ENCODE data around the gene TRIM3.

Gene TRIM3

DNA sequence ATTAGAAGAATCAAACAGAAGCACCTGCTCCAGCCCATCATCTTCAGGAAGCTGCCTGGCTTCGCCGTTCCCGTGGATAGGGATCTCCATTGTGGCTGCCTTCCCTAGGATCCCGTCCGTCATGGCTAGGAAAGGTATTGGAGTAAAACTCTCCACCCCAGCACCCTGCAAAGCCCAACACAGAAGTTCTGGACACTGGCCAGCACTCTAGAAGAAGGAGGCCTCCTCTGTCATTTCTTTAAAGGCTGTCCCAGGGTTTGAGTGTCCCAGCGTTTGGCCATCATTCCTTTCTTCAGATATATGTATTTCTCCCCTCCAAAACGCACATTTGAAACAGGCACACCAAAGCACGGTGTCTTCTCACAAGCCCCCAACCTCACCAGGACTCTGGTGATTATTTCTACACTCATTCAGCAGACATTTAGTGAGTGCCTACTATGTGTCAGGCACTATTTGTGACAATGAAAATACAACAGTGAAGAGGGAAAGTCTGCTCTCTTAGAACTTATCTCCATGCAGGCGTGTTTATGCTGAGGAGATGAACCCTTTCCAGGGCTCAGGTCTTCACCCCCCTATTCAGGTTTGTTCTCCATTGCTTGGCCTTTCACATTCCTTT is 6.7 kb upstream of the TRIM3 start:
- DNase-seq: no peak

DNA sequence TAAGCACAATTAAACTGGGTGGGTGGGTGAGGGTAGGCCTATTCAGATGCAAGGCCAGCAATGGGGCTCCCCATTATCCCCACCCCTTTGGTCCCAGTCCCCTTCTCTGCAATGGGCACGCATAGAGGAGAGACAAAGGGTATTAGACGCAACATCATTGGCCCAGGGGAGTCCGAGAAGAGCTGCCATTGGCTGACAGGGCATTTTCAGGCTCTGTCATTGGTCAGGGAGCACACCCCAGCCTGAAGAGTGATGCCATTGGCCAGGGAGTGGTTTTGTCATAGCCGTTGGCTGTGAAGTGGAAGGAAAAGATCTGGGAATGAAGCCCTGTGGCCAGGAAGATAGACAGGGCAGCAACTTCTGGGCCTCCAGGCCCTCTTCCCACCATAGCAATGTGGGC is 2.8 kb upstream of the TRIM3 start:
- DNase-seq: no peak

DNA sequence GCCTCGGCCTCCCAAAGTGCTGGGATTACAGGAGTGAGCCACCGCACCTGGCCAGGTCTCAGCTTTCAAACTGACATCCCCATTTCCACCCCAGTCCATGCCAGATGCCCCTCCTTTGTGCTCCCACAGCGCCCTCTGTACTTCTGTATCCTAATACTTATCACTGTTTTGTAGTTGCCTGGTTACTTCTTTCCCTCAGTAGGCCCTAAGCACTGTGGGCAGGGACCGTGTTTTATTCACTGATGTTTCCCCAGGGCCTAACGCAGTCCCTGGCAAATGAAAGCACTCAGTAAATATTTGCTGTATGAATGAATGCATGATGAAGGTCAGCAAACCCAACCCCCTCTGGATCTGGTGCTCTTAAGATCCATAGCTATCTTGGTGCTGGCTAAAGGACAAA is 2.2 kb upstream of the TRIM3 start:
- DNase-seq: no peak

DNA sequence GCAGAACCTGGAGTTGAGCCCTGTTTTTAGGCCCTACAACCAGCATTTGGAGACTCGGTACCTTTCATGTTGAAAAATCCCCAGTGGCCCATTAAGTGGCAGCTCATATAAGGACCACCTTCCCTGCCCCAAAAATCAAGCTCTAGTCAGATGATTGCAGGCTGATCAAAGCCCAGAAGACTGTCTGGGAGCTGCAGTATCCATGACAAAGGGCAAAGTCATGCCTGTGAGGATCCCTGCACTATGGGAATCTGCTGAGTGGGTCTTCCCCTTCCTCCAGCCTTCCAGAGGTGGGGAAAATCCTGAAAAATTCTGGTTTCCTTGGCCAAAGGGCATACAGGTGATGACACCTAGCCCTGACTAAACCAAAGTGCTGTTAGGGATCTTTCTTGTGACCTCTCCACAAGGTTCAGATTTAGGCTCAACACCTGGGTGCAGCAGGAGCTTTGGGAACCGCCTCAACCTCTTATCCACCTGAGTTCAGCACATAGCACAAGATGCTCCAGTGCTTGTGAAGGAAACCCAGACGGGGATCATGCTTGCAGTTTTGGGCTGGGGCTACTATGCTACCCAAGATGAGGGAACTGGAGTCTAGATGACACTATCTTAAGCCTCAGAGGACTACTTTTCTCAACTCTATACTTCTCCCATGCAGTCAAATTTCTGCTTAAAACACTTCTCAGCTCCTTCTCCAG is 1.2 kb upstream of the TRIM3 start:
- no peak for DNase-seq

DNA sequence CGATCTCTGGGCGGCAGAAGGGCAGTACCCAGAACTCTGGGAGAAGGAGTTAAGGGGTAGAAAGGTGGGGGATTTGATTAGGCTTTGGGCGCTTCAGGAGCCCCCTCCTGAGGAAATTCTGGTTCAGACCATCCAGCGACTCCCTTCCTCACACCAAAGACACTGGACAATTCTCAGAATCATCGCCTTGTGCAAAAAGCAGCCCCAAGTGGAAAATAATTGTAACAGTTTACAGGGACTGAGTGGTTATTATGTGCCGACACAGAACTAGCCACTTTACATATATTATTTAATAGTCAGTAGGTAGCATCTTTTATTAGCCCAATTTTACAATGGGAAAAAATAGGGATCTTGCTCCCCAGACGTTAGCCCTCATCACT is 662 bp upstream of the TRIM3 start:
- DNase-seq: no peak

DNA sequence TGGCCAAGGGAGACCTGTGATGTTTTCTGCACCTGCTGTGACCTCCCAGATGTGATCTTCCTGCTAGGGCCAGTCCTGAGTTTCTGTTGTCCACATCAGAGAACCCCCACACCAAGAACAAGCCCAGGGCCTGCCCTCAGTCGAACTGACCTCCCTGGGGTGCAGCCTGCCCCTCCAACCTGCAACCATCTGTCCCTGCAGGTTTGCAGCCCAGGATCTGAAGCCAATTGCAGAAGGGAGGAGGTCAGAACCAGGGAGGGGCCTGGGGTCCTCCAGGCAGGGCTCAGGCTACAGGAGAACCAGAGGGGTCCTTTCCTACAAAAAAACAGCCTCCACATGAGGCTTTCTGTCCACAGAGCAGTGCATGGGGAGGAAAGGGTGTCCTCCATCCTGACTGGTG is 807 bp downstream of the TRIM3 start:
- DNase-seq: no peak

DNA sequence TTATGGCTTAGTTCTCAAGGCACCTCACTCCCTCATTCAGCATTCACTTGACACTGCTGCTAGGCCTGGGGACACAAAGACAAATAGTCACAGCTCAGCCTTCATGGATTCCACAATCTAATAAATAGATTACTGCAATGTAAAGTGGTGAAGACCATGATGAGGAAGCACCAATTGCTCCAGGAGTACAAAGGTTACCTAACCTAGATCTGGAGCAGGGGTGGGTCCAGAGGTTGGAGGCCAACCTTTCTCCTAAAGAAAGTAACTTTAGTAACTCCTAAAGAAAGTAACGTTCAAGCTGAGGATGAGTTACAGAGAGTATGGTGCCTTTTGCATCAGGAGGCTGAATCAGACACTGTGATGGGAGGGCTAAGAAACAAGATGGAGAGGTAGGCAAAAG is 4.1 kb downstream of the TRIM3 start:
- DNase-seq: no peak

DNA sequence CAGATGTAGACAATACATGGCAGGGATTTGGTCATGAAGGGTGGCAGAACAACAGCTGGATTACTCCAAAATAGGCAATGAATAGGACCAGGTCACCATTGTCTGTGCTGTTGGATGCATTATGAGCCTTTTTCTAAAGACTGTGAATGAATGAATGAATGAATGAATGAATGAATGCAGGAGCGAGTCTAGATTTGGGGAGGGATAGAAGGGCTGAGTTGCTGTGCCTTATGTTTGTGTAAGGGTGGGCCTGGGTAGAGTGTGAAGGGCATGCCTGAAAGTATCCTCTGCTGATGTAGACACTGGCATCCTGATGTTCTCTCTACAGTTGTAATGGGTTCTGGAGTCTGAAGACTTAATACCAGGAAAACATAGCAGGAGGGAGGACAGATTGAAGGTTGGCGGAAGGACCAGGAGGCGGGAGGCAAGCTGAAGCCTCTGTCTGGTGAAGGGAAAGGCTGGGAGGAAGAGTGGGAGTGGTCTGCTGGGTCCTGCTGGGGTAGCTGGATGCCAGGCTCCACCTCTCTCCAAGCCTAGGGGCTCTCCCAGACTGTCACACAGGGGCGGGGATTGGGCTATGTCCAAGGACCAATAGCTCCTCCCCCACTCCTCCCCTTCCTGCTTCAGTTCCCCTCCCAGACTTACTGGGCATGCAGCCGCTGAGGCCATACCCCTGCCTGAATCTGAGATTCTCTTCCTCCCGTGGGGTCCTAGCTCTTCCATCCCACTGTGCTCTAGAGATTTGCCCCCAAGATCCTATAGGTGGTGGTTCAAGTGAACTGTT is 4.8 kb downstream of the TRIM3 start:
- DNase-seq: peak; percentile 39

DNA sequence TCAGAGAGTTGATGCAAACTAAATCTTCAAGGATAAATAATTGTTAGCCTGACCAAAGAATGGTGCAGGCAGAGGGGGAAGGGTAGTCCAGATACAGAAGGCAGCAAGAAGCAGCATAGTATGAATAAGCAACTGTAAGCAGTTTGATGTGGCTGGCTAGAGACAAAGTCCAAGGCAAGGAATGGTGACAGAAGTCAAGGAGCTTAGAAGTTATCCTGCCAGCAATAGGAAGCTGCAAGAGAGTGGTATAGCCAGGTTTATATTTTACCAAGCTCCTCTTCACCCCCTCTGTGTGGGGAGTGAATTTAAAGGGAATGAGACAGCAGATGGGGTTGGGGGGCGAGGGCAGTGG is 14.7 kb downstream of the TRIM3 start:
- no peak for DNase-seq

DNA sequence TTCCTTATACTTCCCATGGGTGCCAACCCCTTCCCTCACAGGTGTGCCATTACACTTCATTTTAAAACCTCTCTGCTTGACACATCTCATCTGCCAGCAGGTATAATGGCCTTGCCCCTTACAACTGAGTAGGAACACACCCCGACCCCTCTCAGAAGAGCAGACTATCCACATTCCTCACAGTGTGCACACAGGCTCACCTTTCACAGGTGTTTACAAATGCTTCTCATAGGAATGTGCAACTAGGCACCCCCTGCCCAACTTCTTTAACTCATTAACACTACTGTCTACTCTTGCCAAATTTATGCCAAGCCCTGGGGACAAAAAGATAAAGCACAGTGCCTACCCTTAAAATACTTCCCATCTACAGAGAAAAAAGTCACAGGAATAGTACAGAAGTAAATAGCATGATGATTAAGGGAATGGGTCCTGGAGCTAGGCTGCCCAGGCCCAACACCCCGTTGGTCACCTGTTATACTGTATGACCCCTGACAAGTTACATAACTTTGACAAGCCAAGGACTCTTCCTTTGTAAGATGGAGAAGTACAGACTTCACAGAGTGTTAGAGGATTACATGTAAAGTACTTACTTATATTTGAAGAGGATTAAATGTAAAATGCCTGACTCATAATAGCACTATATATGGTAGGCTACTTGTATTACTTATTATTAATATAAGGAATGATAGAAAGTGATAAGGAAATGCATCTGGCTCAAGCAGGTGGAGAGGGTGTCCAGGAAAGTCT is 15.2 kb downstream of the TRIM3 start:
- no peak for DNase-seq

DNA sequence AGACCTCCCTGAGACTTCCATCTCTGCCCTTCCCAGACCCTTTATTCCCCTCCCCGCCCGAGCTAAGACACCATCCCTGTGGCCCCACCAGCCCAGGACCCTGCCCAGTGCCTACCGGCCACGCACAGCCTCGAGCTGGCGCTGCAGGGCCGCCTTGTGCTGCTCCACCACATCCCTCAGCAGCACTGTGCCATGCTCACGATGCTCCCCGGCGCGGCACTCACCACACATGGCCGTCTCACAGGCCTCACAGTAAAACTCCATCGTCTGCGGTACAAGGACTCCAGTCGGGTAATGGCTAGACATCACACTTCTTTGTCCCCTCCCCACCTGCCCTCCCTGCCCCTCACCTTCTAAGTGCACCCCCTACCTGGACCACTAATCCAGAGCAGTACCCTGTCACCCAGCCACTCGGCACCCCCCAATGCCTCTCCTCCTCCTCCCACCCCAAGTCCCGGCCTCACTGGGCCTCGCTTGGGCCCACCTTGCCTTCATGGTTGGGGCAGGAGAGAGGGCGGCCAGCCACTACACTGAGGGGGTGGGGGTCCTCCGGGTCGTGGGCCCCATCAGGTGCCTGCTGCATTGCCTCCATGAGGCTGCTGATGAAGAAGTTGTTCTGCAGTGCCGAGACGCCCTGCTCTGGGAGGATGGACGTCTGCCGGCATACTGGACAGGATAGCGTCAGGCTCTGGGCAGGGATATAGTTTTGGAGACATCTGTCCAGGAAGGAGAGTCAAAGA is 16.0 kb downstream of the TRIM3 start:
- no peak for DNase-seq

DNA sequence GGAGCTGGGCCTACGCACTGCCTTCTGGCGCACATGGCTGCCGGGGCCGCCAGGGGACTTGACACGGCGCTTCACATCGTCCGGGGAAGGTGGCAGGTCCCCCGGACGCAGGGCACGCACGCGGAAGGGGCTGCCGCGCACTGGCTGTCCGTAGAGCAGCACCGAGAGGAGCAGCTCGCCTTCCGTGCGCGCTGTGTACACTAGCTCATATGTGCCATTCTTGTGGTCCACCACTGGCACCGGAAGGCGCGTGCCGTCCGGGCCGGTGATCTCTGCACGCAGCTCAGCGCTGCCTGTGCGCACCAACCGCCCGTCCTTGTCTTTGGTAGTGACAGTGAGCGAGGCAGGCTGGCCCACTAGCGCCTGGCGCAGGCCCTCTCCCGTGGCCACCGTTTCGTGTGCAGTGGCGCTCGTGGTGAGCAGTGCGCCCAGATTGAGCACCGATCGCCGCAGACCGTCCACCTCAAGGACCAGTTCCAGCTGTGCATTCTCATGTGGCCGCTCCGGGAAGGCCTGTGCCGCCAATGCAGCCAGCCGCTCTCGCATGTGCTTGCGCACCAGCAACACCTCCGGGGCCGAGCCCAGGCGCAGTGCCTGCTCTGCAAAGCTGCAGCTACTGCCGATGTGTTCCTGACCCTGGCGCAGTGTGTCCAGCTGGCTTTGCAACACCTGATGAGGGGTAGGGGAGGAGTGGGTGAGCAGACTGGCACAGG is 17.2 kb downstream of the TRIM3 start:
- DNase-seq: no peak

DNA sequence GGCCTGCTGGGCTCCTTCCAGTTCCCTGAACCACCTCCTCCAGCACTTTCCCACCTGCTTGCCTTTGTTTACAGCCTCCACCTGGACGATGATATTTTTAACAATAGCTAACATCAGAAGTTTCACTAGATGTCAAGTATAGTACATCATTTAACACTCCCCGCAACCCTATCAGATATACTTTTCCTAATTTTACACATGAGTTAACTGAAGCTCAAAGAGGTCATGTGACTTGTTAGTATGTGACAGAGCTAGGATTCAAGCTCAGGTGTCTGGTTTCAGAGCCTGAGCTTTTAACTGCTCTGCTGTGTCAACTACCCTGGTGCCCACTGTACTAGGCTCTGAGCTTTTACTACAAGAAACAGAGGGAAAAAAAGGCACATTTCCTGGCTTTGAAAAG is 18.7 kb downstream of the TRIM3 start:
- DNase-seq: peak; percentile 81

DNA sequence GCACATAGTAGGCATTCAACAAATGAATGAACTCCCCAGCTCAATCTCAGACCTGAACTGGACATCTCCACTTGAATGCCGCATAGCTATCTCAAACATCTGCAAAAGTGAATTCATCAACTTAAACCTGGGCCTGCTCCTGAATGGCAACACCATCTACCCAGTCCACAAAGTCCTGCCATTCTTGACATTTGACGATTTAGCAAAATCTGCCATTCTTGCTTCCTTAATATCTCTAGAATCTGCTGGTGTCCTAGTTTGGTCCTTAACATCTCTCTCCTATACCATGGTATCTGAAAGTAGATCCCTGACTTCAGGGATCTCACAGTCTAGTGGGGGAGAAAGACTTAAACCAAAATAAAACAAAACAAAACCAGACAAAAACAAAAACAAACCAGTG is 20.6 kb downstream of the TRIM3 start:
- DNase-seq: no peak

DNA sequence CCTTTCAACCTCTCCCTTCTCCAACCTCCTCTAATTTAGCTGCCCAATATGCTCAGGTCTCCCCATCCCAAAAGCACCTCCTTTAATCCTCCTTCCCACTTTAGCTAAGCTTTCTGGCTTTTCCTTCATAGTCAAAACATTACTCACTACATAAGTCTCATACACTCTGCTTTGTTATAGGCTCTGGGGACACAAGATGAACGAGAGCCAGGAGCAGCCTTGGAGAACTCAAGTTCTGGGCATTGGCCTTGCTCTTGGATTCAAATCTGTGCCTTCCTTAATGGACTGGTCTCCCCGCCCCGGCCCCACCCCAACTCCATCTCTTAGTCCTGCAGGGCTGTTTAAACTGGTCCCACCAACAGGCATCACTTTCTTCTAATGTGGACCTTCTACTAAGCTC is 21.5 kb downstream of the TRIM3 start:
- DNase-seq: no peak

DNA sequence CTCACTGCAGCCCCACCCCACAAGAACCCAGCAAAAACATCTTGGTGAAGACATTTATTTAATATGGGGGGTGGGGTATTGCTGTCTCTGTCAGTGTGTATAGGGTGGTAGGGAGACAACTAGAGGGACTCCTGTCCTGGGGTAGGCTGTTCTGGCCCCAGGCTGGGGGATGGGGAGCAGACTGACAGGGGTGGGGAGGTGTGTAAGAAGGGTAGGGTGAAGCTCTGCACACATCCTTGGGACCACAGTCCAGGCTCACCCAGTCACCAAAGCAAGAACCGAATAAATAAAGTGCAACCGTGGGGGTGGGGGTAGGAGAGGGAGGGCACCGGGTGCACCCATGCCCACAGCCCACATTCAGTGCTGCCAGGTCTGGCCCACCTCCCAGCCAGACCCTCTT is 25.2 kb downstream of the TRIM3 start:
- DNase-seq: no peak

DNA sequence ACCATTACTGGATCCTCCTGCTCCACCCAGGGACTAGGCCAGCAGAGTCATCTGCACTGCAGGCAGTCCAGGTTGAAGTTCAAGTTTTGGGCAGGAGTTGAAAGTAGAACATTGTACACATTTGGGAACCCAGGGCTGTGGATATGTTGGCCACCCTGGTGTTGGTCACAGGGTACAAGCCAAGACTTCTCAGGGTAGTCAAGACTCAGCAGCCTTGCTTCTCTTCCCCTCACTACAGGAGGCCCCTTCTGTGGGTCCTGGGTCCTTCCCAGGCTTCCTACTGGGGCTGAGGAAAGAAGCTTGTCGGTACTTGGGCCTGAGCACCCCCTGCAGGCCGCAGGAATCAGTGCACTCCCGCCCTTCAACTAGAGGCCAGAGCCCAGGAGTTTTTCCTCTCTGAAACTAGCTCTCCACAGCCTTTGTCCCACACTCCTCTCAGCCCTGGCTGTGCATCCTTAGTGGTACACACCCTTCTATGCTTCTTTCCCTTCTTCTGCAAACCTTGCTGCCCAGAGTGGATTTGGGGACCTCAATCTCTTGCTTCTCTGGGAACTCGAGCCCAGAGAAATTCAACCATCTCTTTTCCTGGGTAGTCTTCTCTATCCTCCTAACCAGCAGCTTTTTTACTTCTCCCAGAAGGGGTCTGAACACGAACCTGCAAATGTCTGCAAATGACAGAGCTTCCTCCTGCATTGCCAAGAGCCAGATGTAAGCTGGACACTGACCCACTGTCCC is 30.3 kb downstream of the TRIM3 start:
- DNase-seq: no peak

DNA sequence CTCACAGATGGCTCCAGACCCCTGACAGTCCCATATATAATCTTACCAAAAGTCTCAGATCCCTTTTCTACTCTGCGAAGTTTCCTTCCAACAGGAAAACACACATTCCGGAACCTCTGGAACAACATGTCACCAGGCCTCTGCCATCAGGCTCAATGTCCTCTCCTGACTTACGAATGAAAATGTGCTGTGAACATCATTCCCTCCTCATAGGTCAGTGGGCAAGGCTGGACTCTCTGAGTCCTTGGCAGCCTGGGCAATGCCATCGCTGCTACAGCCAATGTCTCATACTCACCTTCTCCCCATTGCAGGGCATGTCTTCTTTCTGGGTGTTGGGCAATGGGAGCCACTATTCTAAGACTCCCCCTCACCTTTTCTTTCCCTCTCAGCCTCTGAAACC is 31.3 kb downstream of the TRIM3 start:
- DNase-seq: no peak

DNA sequence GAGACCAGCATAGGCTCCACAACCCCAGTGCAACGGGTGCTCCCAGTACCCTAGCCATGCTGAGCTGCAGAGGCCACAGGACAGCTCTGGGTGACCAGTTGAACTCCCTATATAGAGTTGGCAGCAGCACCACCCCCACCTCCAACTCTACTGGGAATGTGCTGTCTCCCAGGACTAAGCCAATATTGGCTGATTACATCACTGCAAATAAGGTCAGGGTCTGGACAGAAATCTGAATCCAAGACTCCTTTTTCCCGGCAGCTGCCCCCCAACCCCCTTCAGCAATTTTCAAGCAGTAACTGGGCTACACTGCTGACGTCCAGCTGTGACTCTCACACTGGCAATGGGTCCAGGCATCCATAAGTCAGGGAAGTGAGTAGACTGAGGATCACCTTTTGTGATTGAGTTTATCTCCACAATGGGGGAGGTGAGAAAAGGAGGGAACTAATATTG is 32.8 kb downstream of the TRIM3 start, which contains the start of gene HPX:
Gene HPX, minus strand, starts transcription at position 82 of the 453 bp plus-strand sequence. Its CDS starts 24 bp downstream, at position 58.
- no peak for DNase-seq

DNA sequence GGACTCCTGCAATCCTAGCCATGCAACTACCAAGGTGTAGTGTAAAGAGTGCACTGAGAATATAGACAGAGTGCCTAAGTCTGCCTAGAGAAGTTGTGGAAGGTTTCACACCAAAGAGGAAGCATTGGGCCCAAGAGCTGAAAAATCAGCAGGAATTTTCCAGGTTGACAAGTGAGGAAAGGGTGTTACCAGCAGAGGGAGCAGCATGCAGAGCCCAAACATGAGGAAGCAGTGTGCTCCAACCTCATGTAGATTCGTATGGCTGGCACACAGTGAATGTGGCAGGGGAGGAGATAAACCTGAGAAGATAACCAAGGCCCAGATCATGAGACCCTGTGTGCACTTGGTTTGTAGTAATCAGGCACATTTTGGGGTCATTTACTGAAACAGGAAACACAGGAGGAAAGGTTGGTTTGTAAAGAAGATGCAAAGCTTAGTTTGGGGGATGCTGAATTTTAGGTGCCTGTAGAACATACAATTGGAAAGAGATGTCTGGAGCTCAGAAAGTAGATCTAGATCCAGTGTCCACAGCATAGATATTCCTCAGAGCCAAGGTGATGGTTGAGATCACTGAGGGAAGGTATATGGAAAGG is 34.7 kb downstream of the TRIM3 start:
- peak; percentile 9 for DNase-seq

DNA sequence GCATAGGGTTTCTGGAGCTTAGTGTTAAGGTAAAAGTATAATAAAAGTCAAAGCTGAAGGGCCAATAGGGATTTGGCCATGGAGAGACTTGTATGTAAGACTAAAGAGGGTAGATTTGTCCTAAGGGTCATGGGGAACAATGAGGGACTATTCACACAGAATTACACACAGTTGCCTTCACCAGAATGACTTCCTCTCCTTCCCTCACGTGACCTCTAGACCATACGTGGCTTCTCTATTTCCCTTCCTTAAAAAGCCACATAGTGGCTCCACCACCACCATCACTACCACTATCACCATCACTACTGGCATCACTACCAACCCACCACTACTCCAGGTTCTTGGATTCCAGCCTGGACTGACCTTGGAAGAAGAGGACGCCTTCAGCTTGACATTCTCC is 35.7 kb downstream of the TRIM3 start:
- no peak for DNase-seq
